GM21723 (cell line): Measurements from ENCODE around the gene KYNU.
"Not testable (repeated sequence)": the region's sequence is repeated elsewhere in the genome, so short reads cannot be mapped to it uniquely, and the experiment has no call there.

ENCODE experiments used
- ATAC-seq: cut with Tn5 transposase; IDR thresholded peaks from one replicate; pipeline ENCODE4 v1.9.1; 2021; ENCODE audit warnings: mild to moderate bottlenecking, moderate library complexity; ENCODE audit not compliant: unreplicated experiment

Gene KYNU

DNA sequence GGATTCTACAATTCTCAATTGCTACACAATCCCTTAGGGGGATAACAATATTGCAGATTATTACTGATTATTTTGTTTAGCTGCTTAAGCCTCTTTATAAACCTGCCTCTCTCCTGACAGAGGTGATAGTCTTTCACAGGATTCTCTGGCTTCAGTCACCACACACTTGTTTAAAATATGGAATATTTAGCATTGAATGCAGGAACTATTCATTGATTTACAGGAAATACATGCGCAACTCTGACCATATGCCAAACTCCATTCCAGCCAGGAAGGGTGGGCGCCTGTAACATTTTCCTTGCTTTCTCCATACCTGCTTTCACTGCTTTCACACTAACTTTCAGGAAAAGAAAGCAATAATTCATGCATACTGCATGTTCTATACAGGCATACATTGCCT lies 207.0 kb downstream of the KYNU start:
- ATAC-seq: no peak

DNA sequence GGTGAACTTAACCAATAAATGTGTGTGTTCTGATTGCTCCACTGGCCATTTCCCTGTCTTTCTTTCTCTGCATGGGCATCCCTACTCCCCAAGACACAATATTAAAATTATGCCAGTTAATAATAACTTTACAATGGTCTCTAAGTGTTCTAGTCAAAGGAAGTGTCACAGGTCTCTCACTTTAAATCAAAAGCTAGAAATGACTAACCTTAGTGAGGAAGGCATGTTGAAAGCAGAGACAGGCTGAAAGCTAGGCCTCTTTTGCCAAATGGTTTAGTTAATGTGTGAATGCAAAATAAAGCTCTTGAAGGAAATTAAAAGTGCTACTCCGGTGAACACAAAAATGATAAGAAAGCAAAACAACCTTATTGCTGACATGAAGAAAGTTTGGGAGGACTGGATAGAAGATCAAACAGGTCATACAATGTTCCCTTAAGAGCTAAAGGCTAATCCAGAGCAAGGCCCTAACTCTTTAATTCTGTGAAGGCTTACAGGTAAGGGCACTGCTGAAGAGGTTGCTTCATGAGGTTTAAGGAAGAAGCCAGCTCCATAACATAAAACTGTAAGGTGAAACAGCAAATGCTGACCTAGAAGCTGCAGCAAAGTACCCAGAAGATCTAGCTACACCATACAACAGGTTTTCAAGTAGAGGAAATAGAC lies 207.8 kb downstream of the KYNU start:
- ATAC-seq: peak; percentile 68

DNA sequence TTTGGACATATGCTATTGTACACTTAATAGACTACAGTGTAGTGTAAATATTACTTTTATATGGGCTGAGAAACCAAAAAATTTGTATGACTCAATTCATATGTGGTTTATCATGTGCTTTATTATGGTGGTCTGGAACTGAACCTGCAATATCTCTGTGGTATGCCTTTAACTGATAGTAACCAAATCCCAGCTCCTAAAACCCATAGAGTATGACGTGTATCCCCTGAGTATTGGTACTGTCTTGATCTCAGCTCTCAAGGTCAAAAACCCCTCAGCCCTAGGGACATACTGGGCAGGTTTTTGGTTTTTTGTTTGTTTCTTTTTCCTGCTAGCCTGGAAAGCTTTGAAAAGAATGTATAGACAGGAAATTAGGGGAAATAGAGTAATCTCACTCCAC lies 209.6 kb downstream of the KYNU start:
- no peak for ATAC-seq

DNA sequence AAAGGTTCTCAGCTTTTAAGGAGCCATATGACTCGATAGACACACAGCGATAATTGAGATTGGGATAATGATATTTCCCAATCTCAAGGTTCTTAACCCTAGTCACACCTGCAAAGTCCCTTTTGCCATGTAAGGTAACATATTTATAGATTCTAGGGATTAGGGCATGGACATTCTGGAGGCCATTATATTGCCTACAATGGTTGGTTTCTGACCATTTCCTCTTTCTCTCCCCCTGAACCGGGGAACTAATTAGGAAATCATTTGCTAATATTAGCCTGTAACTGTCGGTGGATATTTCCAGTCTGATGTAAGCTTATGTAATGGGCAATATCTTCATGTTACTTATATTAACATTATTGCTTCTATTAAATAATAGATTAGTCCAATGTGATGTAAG lies 210.9 kb downstream of the KYNU start:
- no peak for ATAC-seq

DNA sequence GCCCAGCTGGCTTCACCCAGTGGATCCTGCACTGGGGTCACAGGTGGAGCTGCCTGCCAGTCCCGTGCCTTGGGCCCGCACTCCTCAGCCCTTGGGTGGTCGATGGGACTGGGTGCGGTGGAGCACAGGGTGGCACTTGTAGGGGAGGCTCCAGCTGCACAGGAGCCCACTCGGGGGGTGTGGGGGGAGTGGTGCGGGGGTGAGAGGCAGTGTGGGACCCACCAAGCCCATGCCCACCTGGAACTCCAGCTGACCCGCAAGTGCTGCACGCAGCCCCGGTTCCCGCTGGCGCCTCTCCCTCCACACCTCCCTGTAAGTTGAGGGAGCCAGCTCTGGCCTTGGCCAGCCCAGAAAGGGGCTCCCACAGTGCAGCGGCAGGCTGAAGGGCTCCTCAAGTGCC lies 212.1 kb downstream of the KYNU start:
- not testable (repeated sequence) for ATAC-seq
